A549 (cell line): ENCODE results near the gene PNPLA6.
A peak's percentile ranks its signal among the peaks of the same experiment; 100 is the strongest.

ENCODE experiments used
- CHD2 ChIP-seq: fragments of 150-350 bp; IDR thresholded peaks from 2 replicates; pipeline ENCODE4 v1.6.1; 2014; ENCODE audit warnings: low read length; ENCODE audit not compliant: partially characterized antibody
- CTCF ChIP-seq: fragments of >200 bp; sonication (Bioruptor Twin); formaldehyde crosslinking; IDR thresholded peaks from 3 replicates; pipeline ENCODE4 v1.5.1; 2016
- E2F6 ChIP-seq: IDR thresholded peaks from 2 replicates; pipeline ENCODE4 v1.6.1; 2012; ENCODE audit warnings: low read depth, borderline replicate concordance
- EP300 ChIP-seq, 2 experiments: fragments of >200 bp; sonication (Bioruptor Twin); formaldehyde crosslinking; IDR thresholded peaks; 2 replicates in 1 of 2; 3 replicates in 1 of 2; pipeline ENCODE4 v1.6.1; 2016 to 2017
- HOXB13 ChIP-seq: fragments of 250-450 bp; sonication (Bioruptor Pico); IDR thresholded peaks from 2 replicates; pipeline ENCODE4 v1.5.0; 2020; ENCODE audit warnings: low read depth, mild to moderate bottlenecking, moderate library complexity
- MAX ChIP-seq: IDR thresholded peaks from 2 replicates; pipeline ENCODE4 v1.6.1; 2012
- MAZ ChIP-seq: fragments of 150-350 bp; IDR thresholded peaks from 2 replicates; pipeline ENCODE4 v1.6.1; 2014; ENCODE audit warnings: antibody characterized with exemption, low read depth, low read length, borderline replicate concordance
- PHF8 ChIP-seq: fragments of 200-600 bp; sonication (generic); IDR thresholded peaks from 2 replicates; pipeline ENCODE4 v1.6.1; 2016; ENCODE audit warnings: low read depth, mild to moderate bottlenecking, antibody characterized with exemption, moderate library complexity, borderline replicate concordance
- POLR2A ChIP-seq: IDR thresholded peaks from 2 replicates; pipeline ENCODE4 v1.6.1; 2012; ENCODE audit warnings: mild to moderate bottlenecking, low read length
- SMC3 ChIP-seq: fragments of >200 bp; sonication (Bioruptor Twin); formaldehyde crosslinking; IDR thresholded peaks from 3 replicates; pipeline ENCODE4 v1.6.1; 2018; ENCODE audit warnings: inconsistent platforms
- ZC3H11A ChIP-seq: fragments of 450-650 bp; IDR thresholded peaks from 2 replicates; pipeline ENCODE4 v1.6.1; 2014; ENCODE audit warnings: antibody characterized with exemption, mild to moderate bottlenecking

- peak; percentile 16; the same call in 2 of the 3 replicates for TF ChIP-seq CTCF
- no peak for TF ChIP-seq ZC3H11A
- TF ChIP-seq POLR2A, result peak; percentile 21; the same call in 1 of the 2 replicates
- TF ChIP-seq EP300 (IDR thresholded peaks at IDR 0.05), result no peak
- TF ChIP-seq MAZ, result no peak
- TF ChIP-seq HOXB13 (CRISPR knock-in tag), result no peak
- no peak for TF ChIP-seq SMC3
- no peak for TF ChIP-seq CHD2
- no peak for TF ChIP-seq PHF8
- TF ChIP-seq MAX, result no peak
- no peak for TF ChIP-seq E2F6
Measured at GRCh38 chr19:7534531-7535046, 928 bp upstream of the PNPLA6 start.
